NCI-H1092 (cell line): Measurements from ENCODE around the gene DDX54.
A peak's percentile ranks its signal among the peaks of the same experiment; 100 is the strongest.

Experiments
- DNase-seq: peaks from one replicate; lab custom pipeline; 2025; lab: John Stamatoyannopoulos, UW

DDX54 gene, protein sequence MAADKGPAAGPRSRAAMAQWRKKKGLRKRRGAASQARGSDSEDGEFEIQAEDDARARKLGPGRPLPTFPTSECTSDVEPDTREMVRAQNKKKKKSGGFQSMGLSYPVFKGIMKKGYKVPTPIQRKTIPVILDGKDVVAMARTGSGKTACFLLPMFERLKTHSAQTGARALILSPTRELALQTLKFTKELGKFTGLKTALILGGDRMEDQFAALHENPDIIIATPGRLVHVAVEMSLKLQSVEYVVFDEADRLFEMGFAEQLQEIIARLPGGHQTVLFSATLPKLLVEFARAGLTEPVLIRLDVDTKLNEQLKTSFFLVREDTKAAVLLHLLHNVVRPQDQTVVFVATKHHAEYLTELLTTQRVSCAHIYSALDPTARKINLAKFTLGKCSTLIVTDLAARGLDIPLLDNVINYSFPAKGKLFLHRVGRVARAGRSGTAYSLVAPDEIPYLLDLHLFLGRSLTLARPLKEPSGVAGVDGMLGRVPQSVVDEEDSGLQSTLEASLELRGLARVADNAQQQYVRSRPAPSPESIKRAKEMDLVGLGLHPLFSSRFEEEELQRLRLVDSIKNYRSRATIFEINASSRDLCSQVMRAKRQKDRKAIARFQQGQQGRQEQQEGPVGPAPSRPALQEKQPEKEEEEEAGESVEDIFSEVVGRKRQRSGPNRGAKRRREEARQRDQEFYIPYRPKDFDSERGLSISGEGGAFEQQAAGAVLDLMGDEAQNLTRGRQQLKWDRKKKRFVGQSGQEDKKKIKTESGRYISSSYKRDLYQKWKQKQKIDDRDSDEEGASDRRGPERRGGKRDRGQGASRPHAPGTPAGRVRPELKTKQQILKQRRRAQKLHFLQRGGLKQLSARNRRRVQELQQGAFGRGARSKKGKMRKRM

DNA sequence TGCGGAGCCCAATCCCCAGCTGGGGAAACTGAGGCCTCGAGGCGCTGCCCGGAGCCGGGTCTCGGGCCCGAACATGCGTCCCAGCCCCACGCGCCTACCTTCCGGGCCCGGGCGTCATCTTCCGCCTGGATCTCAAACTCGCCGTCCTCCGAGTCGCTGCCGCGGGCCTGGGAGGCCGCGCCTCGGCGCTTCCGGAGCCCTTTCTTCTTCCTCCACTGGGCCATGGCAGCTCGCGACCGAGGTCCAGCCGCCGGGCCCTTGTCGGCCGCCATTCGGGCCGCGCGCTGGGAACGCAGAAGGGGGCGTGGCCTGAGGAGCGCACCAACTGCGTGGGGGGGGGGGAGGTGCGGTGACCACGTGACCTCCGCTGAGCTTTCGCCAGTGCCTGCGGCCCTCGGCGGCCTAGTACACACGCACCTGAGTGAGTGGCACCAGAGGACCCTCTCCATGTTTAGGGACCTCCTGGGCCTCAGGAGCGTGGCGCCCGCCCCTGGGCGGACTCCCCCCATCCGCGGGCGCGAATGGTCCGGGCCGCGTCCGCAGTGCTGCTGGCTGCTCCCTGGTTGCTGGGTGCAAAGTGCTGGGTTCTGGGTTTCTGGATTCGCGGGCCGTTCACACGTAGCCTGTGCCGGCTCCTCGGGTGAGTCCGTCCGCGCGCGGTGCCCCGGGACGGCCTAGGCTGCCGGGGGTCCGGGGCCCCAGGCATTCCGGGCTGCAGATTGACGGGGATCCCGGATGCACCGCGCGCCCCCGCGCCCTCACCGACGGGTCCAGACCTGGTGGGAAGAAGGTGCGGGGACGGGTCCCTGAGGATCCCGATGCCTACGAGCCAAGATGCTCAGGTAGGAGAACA lies at the start of gene DDX54, which contains the start of gene RITA1:
DDX54 (minus strand) TSS at position 299 of the 853 bp plus-strand sequence; CDS start at position 272, 27 bp downstream.
RITA1 (plus strand) TSS at position 542 of the 853 bp plus-strand sequence. CDS start 1,026 bp downstream, outside the sequence.
- DNase-seq: peak; percentile 78

DNA sequence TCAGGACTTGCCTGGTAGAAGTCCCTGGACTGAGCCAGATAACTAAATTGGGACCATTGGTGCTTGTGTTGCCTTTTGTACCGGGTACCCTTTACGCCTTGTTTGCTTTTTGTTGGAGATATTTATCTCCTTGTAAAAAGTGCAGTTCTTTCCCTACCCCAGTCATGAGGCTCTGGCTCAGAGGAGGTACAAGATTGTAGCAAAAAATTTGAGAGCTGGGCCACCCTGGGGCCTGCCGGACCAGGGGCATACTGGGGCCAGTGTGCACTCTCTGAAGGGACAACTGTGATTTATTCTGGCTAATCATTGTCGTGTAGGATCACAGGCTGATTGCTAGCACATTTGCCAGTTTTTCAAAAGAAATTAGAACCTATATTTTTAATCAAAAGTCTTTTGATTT lies 49.2 kb upstream of the DDX54 start:
- no peak for DNase-seq

DNA sequence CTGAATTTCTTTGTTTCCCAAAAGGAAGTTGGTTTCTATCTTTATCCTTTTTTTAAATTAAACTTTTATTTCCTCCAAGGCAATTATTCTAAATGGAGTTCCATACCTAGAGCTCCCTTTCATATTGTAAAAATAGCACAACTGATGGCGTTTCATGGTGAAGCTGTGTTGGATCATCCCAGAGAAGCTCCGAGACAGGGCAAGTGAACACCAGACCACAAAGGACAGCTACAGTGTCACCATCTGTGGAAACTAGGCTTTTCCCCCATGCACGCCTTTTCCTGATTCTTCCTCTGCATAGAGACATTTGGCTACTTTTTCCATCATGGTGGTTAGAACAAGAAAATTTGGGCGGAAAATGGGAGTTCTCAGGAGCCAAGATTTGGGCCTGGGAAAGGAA lies 48.7 kb upstream of the DDX54 start:
- no peak for DNase-seq

DNA sequence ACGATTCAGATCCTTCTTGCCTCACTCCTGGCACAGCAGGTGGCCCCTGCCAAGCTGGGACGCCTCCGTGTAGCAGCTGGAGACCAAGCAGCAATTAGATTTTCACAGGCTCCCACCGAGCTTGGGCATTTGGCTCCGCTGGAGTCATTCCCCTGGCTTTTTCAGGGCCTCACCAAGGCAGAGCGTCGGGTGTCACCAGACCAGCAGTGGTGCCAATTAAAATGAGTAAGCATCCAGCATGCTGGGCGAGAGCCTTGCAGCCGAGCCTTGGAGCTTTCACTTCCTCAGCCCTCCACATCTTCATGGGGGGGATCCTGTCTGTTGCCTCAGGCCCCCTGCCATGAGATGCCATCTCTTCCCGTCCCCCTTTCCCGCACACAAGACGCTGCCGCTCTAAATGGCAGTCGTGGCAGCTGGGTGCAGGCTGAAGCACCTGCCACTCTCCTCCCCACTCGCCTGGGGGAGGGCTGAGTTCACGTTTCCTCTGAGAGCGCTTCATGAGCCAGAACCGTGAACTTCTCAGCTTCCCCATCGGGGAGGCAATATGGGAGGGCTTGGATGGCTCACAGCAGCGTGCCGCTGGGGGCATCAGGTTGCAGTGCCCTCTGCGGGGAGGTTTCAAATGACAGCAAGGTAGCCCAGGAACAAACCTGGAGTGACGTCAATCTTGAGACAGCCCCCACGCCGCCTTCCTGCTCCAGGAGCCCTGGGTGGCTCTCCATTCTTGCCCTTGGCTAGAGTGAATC lies 47.7 kb upstream of the DDX54 start:
- peak; percentile 81 for DNase-seq

DNA sequence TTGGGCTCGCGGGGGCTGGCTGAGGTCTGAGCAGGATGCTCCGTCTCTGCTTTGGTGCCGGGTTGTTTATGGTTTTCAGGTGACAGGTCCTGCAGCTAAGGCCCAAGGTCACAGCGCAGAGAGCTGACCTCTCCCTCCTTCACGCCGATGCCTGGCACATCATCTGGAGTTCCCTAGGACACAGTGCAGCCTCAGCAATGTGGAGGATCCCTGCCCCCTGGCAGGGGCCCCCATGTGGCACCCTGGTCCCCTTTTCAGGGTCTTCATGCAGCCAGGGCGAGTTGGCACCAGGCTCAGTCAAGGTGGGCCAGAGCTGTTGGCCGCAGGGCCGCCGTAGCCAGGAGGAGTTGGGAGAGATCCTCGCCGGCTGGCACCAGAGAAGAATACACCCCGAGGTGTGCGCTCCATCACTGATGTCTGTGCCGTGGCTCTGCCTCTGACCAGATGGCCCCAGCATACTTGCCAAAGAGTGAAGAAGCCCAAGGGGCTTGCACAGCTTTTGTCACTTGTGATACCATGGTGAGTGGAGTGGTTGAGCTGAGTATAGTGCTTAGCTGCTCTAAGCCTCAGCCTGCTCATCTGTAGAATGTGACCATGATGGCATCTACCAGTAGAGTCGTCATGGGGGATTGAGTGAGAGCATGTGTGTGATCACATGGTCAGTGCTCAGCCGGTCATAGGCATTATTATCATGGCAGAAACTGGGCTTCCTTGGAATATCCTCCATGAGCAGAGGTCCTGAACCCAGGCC lies 47.0 kb upstream of the DDX54 start:
- no peak for DNase-seq

DNA sequence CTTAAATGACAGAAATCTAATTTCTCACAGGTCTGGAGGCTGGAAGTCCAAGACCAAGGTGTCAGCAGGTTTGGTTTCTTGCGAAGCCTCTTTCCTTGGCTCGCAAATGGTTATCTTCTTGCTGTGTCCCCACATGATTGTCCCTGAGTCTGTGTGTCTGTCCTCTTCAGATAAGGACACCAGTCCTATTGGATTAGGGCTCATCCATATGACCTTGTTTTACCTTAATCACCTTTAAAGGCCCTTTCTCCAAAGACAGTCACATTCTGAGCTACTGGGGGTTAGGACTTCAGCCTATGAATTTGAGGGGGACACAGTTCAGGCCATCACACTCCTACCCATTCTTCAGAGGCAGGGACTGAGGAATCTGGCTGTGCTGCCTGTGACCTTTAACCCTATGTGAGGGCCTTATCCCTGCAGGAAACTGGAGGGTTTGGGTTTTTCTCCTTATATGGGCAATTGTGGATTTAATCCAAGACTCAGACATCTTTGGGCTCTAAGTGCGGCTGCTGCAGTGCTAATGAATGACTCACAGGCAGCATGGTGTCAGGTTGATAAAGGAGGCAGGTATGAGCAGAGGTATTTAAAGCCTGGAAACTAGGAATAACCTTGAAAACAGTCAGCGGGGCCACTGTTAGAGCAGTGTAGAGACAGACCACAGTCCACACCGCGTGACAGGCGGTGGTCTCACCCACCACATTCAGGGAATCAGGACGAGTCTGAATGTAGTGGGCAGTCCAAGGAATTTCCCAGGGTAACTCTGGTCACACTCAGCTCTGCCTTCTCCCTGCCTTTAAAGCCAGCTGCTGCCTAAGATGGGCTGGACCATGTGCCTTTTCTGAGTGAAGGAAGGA lies 46.2 kb upstream of the DDX54 start:
- DNase-seq: no peak

DNA sequence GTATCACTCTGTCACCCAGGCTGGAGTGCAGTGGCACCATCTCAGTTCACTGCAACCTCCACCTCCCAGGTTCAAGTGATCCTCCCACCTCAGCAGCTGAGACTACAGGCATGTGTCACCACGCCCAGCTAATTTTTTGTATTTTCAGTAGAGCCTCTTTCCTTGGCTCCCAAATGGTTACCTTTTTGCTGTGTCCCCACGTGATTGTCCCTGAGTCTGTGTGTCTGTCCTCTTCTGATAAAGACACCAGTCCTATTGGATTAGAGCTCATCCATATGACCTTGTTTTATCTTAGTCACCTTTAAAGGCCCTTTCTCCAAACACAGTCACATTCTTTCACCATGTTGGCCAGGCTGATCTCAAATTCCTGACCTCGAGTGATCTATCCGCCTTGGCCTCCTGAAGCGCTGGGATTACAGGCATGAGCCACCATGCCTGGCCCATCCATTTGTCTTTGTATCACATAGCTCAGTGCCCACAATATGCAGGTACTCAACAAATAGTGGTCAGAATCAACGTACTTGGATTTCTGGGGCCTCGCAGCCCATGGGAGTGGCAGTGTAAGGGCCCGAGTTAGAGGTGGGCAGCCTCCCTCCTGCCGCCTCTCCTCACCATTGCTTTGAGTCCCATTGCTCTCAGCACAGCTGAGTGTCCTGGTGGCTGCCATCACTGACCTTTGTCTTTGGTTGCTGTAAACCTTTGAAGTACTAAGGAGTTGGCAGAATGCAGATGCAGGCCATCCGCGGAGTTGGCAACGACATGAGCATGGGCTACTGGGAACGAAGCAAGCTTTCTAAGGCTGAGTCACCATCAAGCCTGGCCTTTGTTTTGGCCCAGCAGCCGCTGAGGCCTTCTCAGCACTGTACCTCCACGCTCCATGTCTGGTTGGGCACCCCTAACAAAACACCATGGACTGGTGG lies 45.3 kb upstream of the DDX54 start:
- DNase-seq: no peak

DNA sequence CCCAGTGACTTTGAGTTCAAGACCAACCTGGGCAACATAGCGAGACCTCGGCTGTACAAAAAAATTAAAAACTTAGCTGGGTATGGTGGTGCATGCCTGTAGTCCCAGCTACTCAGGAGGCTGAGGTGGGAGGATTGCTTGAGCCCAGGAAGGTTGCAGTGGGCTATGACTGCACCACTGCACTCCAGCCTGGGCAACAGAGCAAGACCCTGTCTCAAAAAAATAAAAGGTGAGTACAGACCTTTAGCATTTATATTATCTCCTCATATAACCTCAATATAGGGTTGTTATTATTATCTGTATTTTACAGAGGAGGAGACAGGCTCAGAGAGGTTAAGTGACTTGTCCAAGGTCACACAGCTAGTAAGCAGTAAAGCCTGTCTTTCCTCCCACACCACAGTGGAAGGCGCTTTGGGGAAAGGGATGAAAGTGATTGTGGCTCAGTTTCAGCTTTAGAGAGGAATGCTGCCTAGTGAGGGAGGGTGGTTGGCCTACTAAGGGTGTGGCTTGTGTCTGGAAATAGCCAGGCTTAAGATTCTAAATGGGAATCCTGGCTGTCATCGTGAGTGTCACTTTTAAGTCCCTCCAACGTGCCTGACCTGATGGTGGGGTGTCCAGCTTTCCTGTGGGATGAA lies 43.2 kb upstream of the DDX54 start:
- no peak for DNase-seq

DNA sequence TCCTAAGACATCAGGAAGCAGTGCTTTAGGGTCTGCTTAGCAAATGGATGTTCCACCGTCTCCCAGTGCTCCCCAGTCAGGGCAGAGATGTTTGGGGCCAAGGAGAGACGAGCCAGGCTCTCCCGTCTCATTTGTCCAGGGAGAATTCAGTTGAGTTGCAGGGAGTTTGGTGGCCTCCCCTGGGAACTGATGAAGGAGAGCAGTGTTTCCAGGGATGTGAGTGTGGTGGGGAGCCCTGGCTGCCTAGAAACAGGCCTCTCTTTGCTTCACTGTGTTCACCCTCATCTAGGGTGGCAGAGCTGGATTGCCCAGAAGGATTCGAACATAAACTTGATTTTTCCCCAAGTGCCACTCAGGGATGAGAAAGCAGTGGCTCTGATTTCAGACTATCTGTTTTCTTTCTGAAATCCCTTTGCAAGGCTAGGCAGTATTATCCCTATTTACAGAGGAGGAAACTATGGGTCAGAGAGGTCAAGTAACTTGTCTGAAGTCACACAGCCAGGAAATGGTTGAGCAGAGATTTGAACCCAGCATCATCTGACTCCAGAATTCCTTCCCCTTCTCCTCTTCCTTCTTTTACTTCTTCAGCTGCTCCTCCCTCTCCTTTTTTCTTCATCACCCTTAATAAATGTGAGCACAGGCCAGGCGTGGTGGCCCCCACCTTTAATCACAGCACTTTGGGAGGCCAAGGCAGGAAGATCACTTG lies 42.6 kb upstream of the DDX54 start:
- DNase-seq: no peak

DNA sequence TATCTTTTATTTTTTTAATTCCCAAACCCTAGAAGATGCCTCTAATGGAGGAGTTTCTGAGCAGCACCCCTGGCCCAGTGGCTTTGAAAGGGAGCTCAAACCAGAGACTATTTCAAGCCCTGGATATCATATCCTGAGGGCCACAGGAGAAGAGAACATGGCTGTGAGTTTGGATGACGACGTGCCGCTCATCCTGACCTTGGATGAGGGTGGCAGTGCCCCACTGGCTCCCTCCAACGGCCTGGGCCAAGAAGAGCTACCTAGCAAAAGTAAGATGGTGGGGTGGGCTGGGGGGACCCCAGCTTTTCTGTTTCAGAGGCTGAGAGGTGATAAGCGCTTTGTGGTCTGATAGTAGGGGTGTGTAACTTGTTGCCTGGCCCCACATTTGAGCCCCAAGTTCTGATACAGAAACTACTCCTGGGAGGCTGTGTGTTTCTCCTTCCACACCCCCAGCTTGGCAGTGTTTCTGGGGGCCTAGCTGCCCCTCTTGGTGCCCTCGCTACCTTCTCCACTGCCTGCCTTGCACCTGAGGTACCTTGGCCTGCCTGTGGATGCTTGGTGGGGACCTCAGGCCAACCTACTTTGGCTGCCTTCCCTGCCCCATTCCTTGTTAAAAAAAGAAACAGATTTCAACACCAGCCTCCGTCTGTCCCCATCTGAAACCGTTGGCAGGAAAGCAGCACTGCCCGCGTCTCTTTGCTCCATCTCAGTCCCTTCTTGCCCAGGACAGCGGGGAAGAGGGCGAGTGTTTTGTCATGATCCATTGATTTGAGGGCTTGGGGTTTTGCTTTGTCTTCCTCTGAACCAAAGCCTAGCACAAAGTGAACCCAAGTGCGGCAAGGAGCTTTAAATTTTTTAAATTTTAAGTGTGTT lies 41.7 kb upstream of the DDX54 start:
- no peak for DNase-seq

DNA sequence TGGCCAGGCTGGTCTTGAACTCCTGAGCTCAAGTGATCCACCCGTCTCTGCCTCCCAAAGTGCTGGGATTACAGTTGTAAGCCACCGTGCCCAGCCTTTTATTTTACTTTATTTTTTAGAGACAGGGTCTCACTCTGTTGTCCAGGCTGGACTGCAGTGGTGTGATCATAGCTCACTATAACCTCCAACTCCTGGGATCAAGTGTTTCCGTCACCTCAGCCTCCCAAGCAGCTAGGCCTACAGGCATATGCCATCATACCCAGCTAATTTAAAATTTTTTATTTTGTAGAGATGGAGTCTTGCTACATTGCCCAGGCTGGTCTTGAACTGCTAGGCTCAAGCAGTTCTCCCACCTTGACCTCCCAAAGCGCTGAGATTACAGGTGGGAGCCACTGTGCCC lies 39.7 kb upstream of the DDX54 start:
- no peak for DNase-seq

DNA sequence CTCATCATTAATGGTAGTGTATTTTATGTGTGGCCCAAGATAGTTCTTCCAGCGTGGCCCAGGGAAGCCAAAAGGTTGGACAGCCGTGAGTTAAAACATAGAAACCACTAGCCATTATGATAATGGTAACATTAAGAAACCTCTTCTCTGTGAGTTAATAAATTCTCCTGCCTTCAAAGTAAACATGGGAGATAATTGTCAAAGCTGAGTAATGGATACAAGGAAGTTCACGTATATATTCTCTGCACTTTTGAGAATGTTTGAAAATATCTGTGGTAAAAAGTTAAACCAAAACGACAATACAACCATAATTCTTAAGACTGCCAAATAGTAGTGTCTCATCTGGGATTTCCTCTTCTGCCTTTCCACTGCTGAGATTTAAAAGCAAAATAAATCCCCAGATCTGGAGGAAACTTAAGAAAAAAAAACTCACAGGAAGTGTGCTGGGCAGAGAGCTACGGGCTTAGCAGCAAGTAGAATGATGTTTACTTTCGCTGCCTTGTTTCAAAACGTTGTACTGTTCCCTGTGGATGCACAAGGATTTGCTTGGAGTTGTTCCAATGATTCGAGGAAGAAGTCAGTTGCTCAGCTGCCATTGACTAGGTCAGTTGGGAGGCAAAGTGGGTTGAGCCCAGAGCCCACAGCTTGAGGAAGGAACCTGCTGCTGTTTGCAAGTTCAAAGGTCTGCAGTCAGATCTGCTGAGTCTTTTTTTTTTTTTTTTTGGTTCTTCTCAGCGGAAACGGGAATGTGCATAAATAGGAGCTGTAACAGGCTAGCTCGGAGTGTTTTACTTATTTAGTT lies 37.7 kb upstream of the DDX54 start:
- peak; percentile 74 for DNase-seq

DNA sequence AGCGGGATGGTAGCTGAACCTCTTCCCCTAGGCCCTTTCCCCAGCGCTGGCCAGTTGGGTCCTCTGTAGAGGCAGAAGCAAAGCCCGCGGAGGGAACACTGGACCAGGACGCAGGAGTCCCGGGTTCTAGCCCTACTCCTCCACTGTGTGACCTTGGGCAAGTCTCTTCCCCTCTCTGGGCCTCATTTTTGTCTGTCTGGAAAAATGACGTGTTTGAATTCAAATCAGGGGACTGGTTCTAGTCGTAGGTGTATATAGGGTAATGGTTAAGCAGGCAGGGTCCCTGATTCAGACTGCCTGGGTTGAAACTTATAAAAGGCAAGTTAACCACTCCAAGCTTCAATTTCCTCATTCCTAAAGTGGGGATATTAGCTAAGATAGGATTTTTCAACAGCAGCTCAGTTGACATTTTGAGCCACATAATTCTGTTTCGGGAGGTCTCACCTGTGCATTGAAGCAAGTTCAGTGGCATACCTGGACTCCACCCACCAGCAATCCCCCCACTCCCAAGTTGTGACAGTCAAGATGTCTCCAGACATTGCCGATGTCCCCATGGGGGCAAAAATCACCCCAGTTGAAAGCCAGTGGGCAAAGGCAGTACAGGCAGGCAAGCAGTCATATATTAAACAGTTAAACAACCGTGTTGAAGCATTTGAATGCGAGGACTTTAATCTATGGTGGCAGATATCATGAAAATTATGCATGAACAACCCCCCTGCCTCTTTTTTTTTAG lies 36.9 kb upstream of the DDX54 start:
- DNase-seq: no peak

DNA sequence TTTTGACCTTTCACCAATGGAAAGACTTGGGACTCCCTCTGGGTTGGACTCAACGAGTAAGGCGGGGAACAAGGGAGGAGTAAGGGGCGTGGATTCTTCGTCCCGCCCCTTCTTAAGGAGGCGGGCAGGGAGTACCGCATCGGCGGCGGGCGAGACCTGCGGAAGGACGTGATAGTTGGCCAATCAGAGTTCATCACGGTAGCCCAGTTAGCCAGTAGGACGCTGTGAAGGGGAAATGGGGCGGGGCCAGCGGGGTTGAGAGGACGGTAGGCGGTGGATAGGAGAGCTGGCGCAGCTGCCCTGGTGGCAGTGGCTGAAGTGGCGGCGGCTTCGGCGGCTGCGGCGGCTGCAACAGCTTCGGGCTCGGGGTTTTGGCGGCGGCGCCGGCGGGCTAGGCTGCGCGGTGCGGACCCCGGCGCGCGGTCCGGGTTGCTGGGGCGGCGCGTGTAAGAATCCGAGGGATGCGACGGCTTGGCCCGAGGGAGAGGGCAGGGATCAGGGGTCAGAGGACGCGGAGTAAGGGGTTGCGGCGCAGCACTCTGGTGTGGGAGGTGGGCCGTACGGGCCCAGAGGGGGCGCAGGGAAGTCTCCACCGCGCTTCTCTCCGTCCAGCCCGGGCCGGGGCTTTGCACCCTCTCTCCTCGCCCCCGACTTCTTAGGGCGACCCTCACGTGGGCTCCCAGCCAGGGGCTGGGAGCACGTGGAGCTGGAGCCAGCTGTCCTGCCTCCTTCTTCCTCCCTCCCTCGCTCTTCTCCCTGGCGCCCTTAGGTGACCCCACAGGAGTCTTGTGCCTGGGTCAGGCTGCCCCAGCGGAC lies 36.1 kb upstream of the DDX54 start, which contains the start of gene TPCN1:
TPCN1 (plus strand) TSS at position 284 of the 816 bp plus-strand sequence. CDS start 5,389 bp downstream, outside the sequence.
- DNase-seq: peak; percentile 100
